Neural cell (in vitro differentiated cells): Measurements from ENCODE around the gene PAPPA2. TPM values are rescaled to one million over a fixed set of nuclear protein-coding genes. Genes with fewer than 3 reads are reported as not detected.
A peak's percentile ranks its signal among the peaks of the same experiment; 100 is the strongest.

ENCODE experiments used
- H2AFZ ChIP-seq: fragments of 200-600, 300-800 bp; sonication (generic), shearing (Covaris generic); 2 replicates; pipeline ENCODE4 v1.6.0; 2014; ENCODE audit warnings: low read depth, mild to moderate bottlenecking, antibody characterized with exemption, low read length, moderate library complexity
- H3F3A ChIP-seq: fragments of 200-600 bp; shearing (Covaris generic); 2 replicates; pipeline ENCODE4 v1.6.1; 2016; ENCODE audit warnings: mild to moderate bottlenecking, moderate library complexity, mixed read lengths, antibody characterized with exemption, low read length; ENCODE audit not compliant: insufficient read depth, poor library complexity, severe bottlenecking
- H3K27ac ChIP-seq: fragments of 200-600, 300-800 bp; sonication (generic), shearing (Covaris generic); 2 replicates; pipeline ENCODE4 v1.5.1; 2014; ENCODE audit warnings: mild to moderate bottlenecking, low read length, moderate library complexity
- H3K27me3 ChIP-seq: fragments of 300-800, 200-600 bp; sonication (generic), shearing (Covaris generic); 2 replicates; pipeline ENCODE4 v1.6.0; 2014; ENCODE audit warnings: mild to moderate bottlenecking, low read depth, low read length, moderate library complexity; ENCODE audit not compliant: insufficient read depth
- H3K36me3 ChIP-seq: fragments of 300-800, 200-600 bp; sonication (generic), shearing (Covaris generic); 2 replicates; pipeline ENCODE4 v1.5.1; 2014; ENCODE audit warnings: mild to moderate bottlenecking, antibody characterized with exemption, low read length, moderate library complexity; ENCODE audit not compliant: insufficient read depth
- H3K4me2 ChIP-seq: fragments of 300-800, 200-600 bp; sonication (generic), shearing (Covaris generic); 2 replicates; pipeline ENCODE4 v1.6.0; 2014; ENCODE audit warnings: mild to moderate bottlenecking, low read length
- H3K4me3 ChIP-seq: fragments of 300-800, 200-600 bp; sonication (generic), shearing (Covaris generic); 2 replicates; pipeline ENCODE4 v1.5.1; 2014; ENCODE audit warnings: mild to moderate bottlenecking, low read length, moderate library complexity
- H3K79me2 ChIP-seq: fragments of 200-600 bp; shearing (Covaris generic); replicated peaks from 2 replicates; pipeline ENCODE4 v1.6.0; 2014; ENCODE audit warnings: mild to moderate bottlenecking, low read length, moderate library complexity; ENCODE audit not compliant: insufficient read depth
- H3K9ac ChIP-seq: fragments of 300-800, 200-600 bp; sonication (generic), shearing (Covaris generic); 2 replicates; pipeline ENCODE4 v1.6.1; 2016; ENCODE audit warnings: mild to moderate bottlenecking, low read length, mixed read lengths
- H3K9me2 ChIP-seq: fragments of 200-600 bp; shearing (Covaris generic); 2 replicates; pipeline ENCODE4 v1.6.1; 2016; ENCODE audit warnings: mild to moderate bottlenecking, low read length, mixed read lengths; ENCODE audit not compliant: insufficient read depth
- H3K9me3 ChIP-seq: fragments of 200-600, 300-800 bp; sonication (generic), shearing (Covaris generic); 2 replicates; pipeline ENCODE4 v1.6.1; 2016; ENCODE audit warnings: mild to moderate bottlenecking, mixed run types, low read length, moderate library complexity, mixed read lengths
- H4K20me1 ChIP-seq: fragments of 200-600 bp; shearing (Covaris generic); 2 replicates; pipeline ENCODE4 v1.6.1; 2016; ENCODE audit warnings: mild to moderate bottlenecking, mixed run types; ENCODE audit not compliant: insufficient read depth
- EP300 ChIP-seq: fragments of 450-650 bp; conservative IDR thresholded peaks from 2 replicates; pipeline ENCODE4 v1.6.1; 2014; ENCODE audit warnings: antibody characterized with exemption, mild to moderate bottlenecking, moderate library complexity; ENCODE audit not compliant: poor library complexity, severe bottlenecking
- EZH2 ChIP-seq: fragments of 200-600, 300-800 bp; shearing (Covaris generic), sonication (generic); IDR thresholded peaks from 2 replicates; pipeline ENCODE4 v1.6.1; 2014; ENCODE audit warnings: antibody characterized with exemption, low read length, borderline replicate concordance, mild to moderate bottlenecking; ENCODE audit not compliant: insufficient read depth, poor library complexity, severe bottlenecking
- MXI1 ChIP-seq: fragments of 450-650 bp; conservative IDR thresholded peaks from 2 replicates; pipeline ENCODE4 v1.6.1; 2014; ENCODE audit warnings: antibody characterized with exemption, mild to moderate bottlenecking; ENCODE audit not compliant: poor library complexity, severe bottlenecking
- POLR2AphosphoS5 ChIP-seq: IDR thresholded peaks from 2 replicates; pipeline ENCODE4 v1.6.1; 2012
- RAD21 ChIP-seq: fragments of 450-650 bp; conservative IDR thresholded peaks from 2 replicates; pipeline ENCODE4 v1.6.1; 2014; ENCODE audit warnings: antibody characterized with exemption, mild to moderate bottlenecking, moderate library complexity
- SMC3 ChIP-seq: fragments of 450-650 bp; conservative IDR thresholded peaks from 2 replicates; pipeline ENCODE4 v1.6.1; 2014; ENCODE audit warnings: antibody characterized with exemption, mild to moderate bottlenecking, moderate library complexity; ENCODE audit not compliant: poor library complexity
- TAF1 ChIP-seq: IDR thresholded peaks from 2 replicates; pipeline ENCODE4 v1.6.1; 2012; ENCODE audit warnings: low read depth
- polyA plus RNA-seq: library from polyadenylated mRNA; depleted of rRNA; stranded (reverse); fragments of >200 nt; gene quantifications from 2 replicates; pipeline ENCODE4 v1.2.3, GENCODE V29; 2014
- TF ChIP-seq, protein P1 (sequence below): IDR thresholded peaks from 2 replicates; pipeline ENCODE4 v1.6.1; 2012; ENCODE audit warnings: borderline replicate concordance
- TF ChIP-seq, protein P2 (sequence below): fragments of 450-650 bp; IDR thresholded peaks from 2 replicates; pipeline ENCODE4 v1.5.1; 2014; ENCODE audit warnings: antibody characterized with exemption, mild to moderate bottlenecking, moderate library complexity; ENCODE audit not compliant: poor library complexity, severe bottlenecking

Gene PAPPA2
- polyA plus RNA-seq, 1 donor from 2014 or later: 0.59 TPM

DNA sequence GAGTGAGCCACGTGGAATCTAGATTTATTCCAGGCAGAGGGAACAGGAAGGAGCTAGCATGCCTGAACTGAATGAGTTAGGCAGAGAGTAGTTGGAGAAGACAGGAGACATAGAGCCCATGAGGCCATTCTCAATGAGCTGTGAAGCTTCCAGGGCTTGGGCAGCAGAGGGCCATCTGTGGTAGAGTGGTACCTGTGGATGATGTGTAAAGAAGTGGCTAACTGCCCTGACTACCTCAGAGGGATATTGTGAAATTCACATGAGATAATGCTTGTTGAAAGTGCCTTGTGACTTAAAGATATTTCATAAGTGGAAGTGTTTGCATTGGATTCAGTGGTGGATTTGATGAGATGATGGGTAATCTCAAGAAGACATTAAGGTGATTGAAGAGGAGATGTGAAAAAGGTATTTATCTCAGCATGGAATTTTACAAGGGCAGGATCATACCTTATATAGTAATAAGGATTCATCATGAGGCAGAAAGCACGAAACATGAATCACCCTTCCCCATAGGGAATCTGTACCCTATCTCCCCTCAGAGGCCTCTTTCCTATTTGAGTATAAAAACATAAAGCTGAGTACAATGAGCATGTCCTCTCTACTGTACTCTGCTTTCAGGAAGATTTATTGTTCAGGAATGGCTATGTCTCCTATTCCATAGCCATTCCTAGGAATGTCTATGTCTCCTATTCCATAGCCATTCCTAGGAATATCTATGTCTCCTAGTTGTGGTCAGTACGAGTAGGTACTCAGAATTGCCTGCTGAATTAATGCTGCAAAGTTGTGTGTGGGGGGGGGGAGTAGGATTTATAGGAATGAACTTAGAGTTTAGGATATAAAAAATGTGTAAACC, 146.8 kb downstream of the PAPPA2 start:
- H3K4me3 ChIP-seq: no peak overlapping the region
- H3K27ac ChIP-seq: peak overlapping the region; percentile 84
- H2AFZ ChIP-seq: no peak overlapping the region
- no peaks in the 10 kb centered on the region for H3K79me2 ChIP-seq
- H3K36me3 ChIP-seq: no peaks in the 10 kb centered on the region
- H3K4me2 ChIP-seq: no peak overlapping the region
- H3K9me3 ChIP-seq: no peaks in the 10 kb centered on the region
- no peaks in the 10 kb centered on the region for H3K27me3 ChIP-seq
- H3K9me2 ChIP-seq: no peaks in the 10 kb centered on the region
- H4K20me1 ChIP-seq: no peaks in the 10 kb centered on the region
- H3K9ac ChIP-seq: peak overlapping the region; percentile 42
- H3F3A ChIP-seq: no peaks in the 10 kb centered on the region
- TF ChIP-seq POLR2AphosphoS5: peak; percentile 73
- peak; percentile 92 for TF ChIP-seq EP300
- no peak for TF ChIP-seq EZH2
- TF ChIP-seq, protein P1, sequence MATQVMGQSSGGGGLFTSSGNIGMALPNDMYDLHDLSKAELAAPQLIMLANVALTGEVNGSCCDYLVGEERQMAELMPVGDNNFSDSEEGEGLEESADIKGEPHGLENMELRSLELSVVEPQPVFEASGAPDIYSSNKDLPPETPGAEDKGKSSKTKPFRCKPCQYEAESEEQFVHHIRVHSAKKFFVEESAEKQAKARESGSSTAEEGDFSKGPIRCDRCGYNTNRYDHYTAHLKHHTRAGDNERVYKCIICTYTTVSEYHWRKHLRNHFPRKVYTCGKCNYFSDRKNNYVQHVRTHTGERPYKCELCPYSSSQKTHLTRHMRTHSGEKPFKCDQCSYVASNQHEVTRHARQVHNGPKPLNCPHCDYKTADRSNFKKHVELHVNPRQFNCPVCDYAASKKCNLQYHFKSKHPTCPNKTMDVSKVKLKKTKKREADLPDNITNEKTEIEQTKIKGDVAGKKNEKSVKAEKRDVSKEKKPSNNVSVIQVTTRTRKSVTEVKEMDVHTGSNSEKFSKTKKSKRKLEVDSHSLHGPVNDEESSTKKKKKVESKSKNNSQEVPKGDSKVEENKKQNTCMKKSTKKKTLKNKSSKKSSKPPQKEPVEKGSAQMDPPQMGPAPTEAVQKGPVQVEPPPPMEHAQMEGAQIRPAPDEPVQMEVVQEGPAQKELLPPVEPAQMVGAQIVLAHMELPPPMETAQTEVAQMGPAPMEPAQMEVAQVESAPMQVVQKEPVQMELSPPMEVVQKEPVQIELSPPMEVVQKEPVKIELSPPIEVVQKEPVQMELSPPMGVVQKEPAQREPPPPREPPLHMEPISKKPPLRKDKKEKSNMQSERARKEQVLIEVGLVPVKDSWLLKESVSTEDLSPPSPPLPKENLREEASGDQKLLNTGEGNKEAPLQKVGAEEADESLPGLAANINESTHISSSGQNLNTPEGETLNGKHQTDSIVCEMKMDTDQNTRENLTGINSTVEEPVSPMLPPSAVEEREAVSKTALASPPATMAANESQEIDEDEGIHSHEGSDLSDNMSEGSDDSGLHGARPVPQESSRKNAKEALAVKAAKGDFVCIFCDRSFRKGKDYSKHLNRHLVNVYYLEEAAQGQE: peak; percentile 99
- TF ChIP-seq RAD21: peak; percentile 8

GRCh38 chr1:176612791-176613190, 149.8 kb downstream of the PAPPA2 start:
- H3F3A ChIP-seq: no peaks in the 10 kb centered on the region
- no peak overlapping the region for H3K9ac ChIP-seq
- H3K79me2 ChIP-seq: no peaks in the 10 kb centered on the region
- H2AFZ ChIP-seq: no peak overlapping the region
- H3K27me3 ChIP-seq: no peaks in the 10 kb centered on the region
- H3K36me3 ChIP-seq: no peaks in the 10 kb centered on the region
- no peak overlapping the region for H3K4me3 ChIP-seq
- no peaks in the 10 kb centered on the region for H4K20me1 ChIP-seq
- H3K27ac ChIP-seq: no peak overlapping the region
- no peak overlapping the region for H3K4me2 ChIP-seq
- H3K9me2 ChIP-seq: no peaks in the 10 kb centered on the region
- no peaks in the 10 kb centered on the region for H3K9me3 ChIP-seq
- TF ChIP-seq EP300 (no peak), RAD21 (no peak), SMC3 (no peak)

DNA sequence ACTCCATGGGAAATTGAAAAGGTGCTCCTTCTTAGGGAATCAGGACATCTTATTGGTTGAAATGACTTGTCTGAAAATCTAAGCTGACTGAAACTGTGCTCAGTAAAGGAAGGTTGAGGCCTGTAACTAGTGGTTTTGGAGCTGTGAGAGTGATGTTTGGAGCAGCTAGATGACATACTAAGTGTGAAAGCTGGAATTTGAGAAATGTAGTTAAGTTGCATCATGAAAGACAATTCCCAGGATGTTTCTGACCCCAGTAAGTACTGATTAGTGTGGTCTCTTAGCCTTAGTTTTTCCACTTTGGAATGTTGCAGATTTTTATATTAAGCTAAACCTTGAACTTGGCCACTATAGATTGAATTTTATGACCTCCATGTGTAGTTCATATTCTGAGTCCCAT, 154.9 kb downstream of the PAPPA2 start:
- H3K36me3 ChIP-seq: no peaks in the 10 kb centered on the region
- H3F3A ChIP-seq: no peaks in the 10 kb centered on the region
- H3K79me2 ChIP-seq: no peaks in the 10 kb centered on the region
- H3K27me3 ChIP-seq: no peaks in the 10 kb centered on the region
- H3K4me3 ChIP-seq: no peak overlapping the region
- H3K9me2 ChIP-seq: no peaks in the 10 kb centered on the region
- H3K27ac ChIP-seq: no peak overlapping the region
- no peak overlapping the region for H2AFZ ChIP-seq
- TF ChIP-seq, protein P1: no peak
- TF ChIP-seq RAD21 (no peak), MXI1 (no peak), TAF1 (no peak), SMC3 (no peak), POLR2AphosphoS5 (no peak), EZH2 (no peak), EP300 (no peak)
- TF ChIP-seq, protein P2, sequence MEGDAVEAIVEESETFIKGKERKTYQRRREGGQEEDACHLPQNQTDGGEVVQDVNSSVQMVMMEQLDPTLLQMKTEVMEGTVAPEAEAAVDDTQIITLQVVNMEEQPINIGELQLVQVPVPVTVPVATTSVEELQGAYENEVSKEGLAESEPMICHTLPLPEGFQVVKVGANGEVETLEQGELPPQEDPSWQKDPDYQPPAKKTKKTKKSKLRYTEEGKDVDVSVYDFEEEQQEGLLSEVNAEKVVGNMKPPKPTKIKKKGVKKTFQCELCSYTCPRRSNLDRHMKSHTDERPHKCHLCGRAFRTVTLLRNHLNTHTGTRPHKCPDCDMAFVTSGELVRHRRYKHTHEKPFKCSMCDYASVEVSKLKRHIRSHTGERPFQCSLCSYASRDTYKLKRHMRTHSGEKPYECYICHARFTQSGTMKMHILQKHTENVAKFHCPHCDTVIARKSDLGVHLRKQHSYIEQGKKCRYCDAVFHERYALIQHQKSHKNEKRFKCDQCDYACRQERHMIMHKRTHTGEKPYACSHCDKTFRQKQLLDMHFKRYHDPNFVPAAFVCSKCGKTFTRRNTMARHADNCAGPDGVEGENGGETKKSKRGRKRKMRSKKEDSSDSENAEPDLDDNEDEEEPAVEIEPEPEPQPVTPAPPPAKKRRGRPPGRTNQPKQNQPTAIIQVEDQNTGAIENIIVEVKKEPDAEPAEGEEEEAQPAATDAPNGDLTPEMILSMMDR: no peak
- H3K9me3 ChIP-seq: no peaks in the 10 kb centered on the region
- no peak overlapping the region for H3K9ac ChIP-seq
- no peaks in the 10 kb centered on the region for H4K20me1 ChIP-seq
- no peak overlapping the region for H3K4me2 ChIP-seq
